GM12878 (cell line): Measurements from ENCODE around the gene FAM98C. TPM values are rescaled to one million over a fixed set of nuclear protein-coding genes. Genes with fewer than 3 reads are reported as not detected.

ENCODE experiments used
- BACH1 ChIP-seq: fragments of 450-650 bp; IDR thresholded peaks from 2 replicates; pipeline ENCODE4 v1.6.1; 2017; ENCODE audit warnings: mild to moderate bottlenecking, borderline replicate concordance
- BHLHE40 ChIP-seq, 2 experiments: fragments of 450-650 bp in 1 of 2; IDR thresholded peaks; 2 replicates each; pipeline ENCODE4 v1.6.1; 2011 to 2017; ENCODE audit warnings: low read depth in 2 of 2, borderline replicate concordance in 1 of 2, improper control_type of control experiment in 1 of 2, low read length in 1 of 2, mild to moderate bottlenecking in 1 of 2
- CBX5 ChIP-seq: sonication (generic); IDR thresholded peaks from 2 replicates; pipeline ENCODE4 v1.6.1; 2016; ENCODE audit warnings: low read depth, moderate library complexity, mild to moderate bottlenecking, inconsistent platforms
- EED ChIP-seq: sonication (generic); IDR thresholded peaks from 2 replicates; pipeline ENCODE4 v1.6.1; 2016; ENCODE audit warnings: antibody characterized with exemption, low read depth
- EP300 ChIP-seq, 2 experiments: fragments of 150-350 bp in 1 of 2; IDR thresholded peaks; 2 replicates each; pipeline ENCODE4 v1.6.1; 2011 to 2012; ENCODE audit warnings: low read depth in 2 of 2, low read length in 2 of 2, borderline replicate concordance in 1 of 2, improper control_type of control experiment in 1 of 2, inconsistent platforms in 1 of 2; ENCODE audit not compliant: control insufficient read depth in 1 of 2
- JUNB ChIP-seq: IDR thresholded peaks from 2 replicates; pipeline ENCODE4 v1.6.1; 2016; ENCODE audit warnings: antibody characterized with exemption, mild to moderate bottlenecking
- KDM1A ChIP-seq: fragments of 200-600 bp; sonication (generic); IDR thresholded peaks from 2 replicates; pipeline ENCODE4 v1.6.1; 2016; ENCODE audit warnings: borderline replicate concordance
- NBN ChIP-seq: fragments of 450-650 bp; IDR thresholded peaks from 2 replicates; pipeline ENCODE4 v1.6.1; 2016
- NR2F1 ChIP-seq: fragments of 450-650 bp; conservative IDR thresholded peaks from 2 replicates; pipeline ENCODE4 v1.6.1; 2017; ENCODE audit warnings: mild to moderate bottlenecking
- PML ChIP-seq: IDR thresholded peaks from 2 replicates; pipeline ENCODE4 v1.6.1; 2012; ENCODE audit warnings: low read length, inconsistent platforms
- RCOR1 ChIP-seq: conservative IDR thresholded peaks from 2 replicates; pipeline ENCODE4 v1.6.1; 2012; ENCODE audit warnings: low read depth, low read length, improper control_type of control experiment
- SIN3A ChIP-seq: IDR thresholded peaks from 2 replicates; pipeline ENCODE4 v1.6.1; 2012; ENCODE audit warnings: low read depth, low read length, improper control_type of control experiment
- SPI1 ChIP-seq: IDR thresholded peaks from 2 replicates; pipeline ENCODE4 v1.6.1; 2011; ENCODE audit warnings: low read depth, mild to moderate bottlenecking, low read length, moderate library complexity, borderline replicate concordance; ENCODE audit not compliant: insufficient read depth
- SRF ChIP-seq, 2 experiments: IDR thresholded peaks; 2 replicates each; pipeline ENCODE4 v1.6.1; 2011; ENCODE audit warnings: low read depth in 2 of 2, low read length in 2 of 2, mild to moderate bottlenecking in 1 of 2, moderate library complexity in 1 of 2
- ZNF217 ChIP-seq: fragments of 450-650 bp; IDR thresholded peaks from 2 replicates; pipeline ENCODE4 v1.6.1; 2017; ENCODE audit warnings: antibody characterized with exemption, mild to moderate bottlenecking
- ZNF384 ChIP-seq: IDR thresholded peaks from 2 replicates; pipeline ENCODE4 v1.6.1; 2012; ENCODE audit warnings: low read depth, mild to moderate bottlenecking, low read length, improper control_type of control experiment, borderline replicate concordance
- polyA plus RNA-seq, 11 experiments: library from polyadenylated mRNA; depleted of rRNA in 4 of 11; unstranded in 6 of 11; stranded (reverse) in 5 of 11; fragments of >200 nt; fragmentation: Nextera tagmentation in 4 of 11; fragmentation: Illumina TruSeq in 1 of 11; extraction: Ambion mirVana in 4 of 11; extraction: Trizol in 1 of 11; gene quantifications; 1 replicate in 1 of 11; 2 replicates in 10 of 11; pipeline versions ENCODE4 v1.2.1 to v1.2.3, GENCODE V29; 2011 to 2016; ENCODE audit warnings: inconsistent platforms in 2 of 11, missing spikeins in 2 of 11, low read depth in 1 of 11
- total RNA-seq, 4 experiments: library from RNA; depleted of rRNA in 3 of 4; stranded (reverse); fragments of >200 nt in 3 of 4; fragmentation: Illumina TruSeq in 1 of 4; extraction: Trizol in 1 of 4; gene quantifications; 2 replicates each; pipeline versions ENCODE4 v1.2.1 to v1.2.3, GENCODE V29; 2013 to 2021
- TF ChIP-seq, protein P1 (sequence below): fragments of 450-650 bp; IDR thresholded peaks from 2 replicates; pipeline ENCODE4 v1.6.1; 2017; ENCODE audit warnings: antibody characterized with exemption, mild to moderate bottlenecking, moderate library complexity
- TF ChIP-seq, protein P2 (sequence below): IDR thresholded peaks from 2 replicates; pipeline ENCODE4 v1.6.1; 2012; ENCODE audit warnings: low read depth, low read length, improper control_type of control experiment
- TF ChIP-seq, protein P3 (sequence below): fragments of 150-350 bp; IDR thresholded peaks from 2 replicates; pipeline ENCODE4 v1.6.1; 2016; ENCODE audit warnings: low read depth, low read length
- TF ChIP-seq, protein P4 (sequence below): fragments of 450-650 bp; formaldehyde crosslinking; IDR thresholded peaks from 2 replicates; pipeline ENCODE4 v1.5.0; 2022; ENCODE audit warnings: mild to moderate bottlenecking, missing genetic modification characterization

FAM98C gene
- total and polyA plus RNA-seq, 10 of the 15 experiments (the other 5 are each of a cell fraction or from before 2014, with no cell fraction given) = 1.4 to 17.2 (median 9.5) TPM

DNA sequence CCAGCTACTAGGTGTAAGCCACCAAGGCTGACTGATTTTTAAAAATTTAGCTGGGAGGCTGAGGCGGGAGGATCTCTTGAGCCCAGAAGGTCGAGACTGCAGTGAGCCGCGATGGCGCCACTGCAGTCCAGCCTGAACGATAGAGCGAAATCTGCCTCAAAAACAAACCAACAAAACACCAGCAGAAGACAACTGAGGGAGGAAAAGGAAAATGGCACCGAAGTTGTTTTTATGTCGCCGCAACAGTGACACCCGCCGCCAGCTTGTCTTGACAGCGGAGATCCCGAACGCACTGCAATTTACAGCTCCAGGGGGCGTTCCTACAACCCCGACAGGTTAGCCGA is 298 bp upstream of the FAM98C start (continued):
- TF ChIP-seq, protein P1, sequence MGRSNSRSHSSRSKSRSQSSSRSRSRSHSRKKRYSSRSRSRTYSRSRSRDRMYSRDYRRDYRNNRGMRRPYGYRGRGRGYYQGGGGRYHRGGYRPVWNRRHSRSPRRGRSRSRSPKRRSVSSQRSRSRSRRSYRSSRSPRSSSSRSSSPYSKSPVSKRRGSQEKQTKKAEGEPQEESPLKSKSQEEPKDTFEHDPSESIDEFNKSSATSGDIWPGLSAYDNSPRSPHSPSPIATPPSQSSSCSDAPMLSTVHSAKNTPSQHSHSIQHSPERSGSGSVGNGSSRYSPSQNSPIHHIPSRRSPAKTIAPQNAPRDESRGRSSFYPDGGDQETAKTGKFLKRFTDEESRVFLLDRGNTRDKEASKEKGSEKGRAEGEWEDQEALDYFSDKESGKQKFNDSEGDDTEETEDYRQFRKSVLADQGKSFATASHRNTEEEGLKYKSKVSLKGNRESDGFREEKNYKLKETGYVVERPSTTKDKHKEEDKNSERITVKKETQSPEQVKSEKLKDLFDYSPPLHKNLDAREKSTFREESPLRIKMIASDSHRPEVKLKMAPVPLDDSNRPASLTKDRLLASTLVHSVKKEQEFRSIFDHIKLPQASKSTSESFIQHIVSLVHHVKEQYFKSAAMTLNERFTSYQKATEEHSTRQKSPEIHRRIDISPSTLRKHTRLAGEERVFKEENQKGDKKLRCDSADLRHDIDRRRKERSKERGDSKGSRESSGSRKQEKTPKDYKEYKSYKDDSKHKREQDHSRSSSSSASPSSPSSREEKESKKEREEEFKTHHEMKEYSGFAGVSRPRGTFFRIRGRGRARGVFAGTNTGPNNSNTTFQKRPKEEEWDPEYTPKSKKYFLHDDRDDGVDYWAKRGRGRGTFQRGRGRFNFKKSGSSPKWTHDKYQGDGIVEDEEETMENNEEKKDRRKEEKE = no peak
- TF ChIP-seq, protein P2, sequence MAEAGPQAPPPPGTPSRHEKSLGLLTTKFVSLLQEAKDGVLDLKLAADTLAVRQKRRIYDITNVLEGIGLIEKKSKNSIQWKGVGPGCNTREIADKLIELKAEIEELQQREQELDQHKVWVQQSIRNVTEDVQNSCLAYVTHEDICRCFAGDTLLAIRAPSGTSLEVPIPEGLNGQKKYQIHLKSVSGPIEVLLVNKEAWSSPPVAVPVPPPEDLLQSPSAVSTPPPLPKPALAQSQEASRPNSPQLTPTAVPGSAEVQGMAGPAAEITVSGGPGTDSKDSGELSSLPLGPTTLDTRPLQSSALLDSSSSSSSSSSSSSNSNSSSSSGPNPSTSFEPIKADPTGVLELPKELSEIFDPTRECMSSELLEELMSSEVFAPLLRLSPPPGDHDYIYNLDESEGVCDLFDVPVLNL = no peak
- no peak for TF ChIP-seq ZNF217
- TF ChIP-seq EP300 (IDR thresholded peaks at IDR 0.05; ENCODE audit: borderline replicate concordance in 1 of 2, control insufficient read depth in 1 of 2, low read depth in 2 of 2, low read length in 2 of 2) = no peak
- TF ChIP-seq BHLHE40 (IDR thresholded peaks at IDR 0.05; ENCODE audit: borderline replicate concordance in 1 of 2, low read depth in 2 of 2, low read length in 1 of 2) = no peak
- no peak for TF ChIP-seq NR2F1
- TF ChIP-seq EED = no peak
- no peak for TF ChIP-seq SPI1
- no peak for TF ChIP-seq ZNF384
- no peak for TF ChIP-seq RCOR1
- TF ChIP-seq JUNB = no peak
- TF ChIP-seq NBN = no peak; the same call in 1 of the 2 replicates
- no peak for TF ChIP-seq CBX5
- 0 out of 2 replicates have a peak, but pooled peaks have one; percentile 29 for TF ChIP-seq BACH1
- no peak for TF ChIP-seq SRF (IDR thresholded peaks at IDR 0.05; ENCODE audit: low read depth in 2 of 2, low read length in 2 of 2)
- no peak for TF ChIP-seq KDM1A
- TF ChIP-seq PML = no peak
- TF ChIP-seq, protein P3, sequence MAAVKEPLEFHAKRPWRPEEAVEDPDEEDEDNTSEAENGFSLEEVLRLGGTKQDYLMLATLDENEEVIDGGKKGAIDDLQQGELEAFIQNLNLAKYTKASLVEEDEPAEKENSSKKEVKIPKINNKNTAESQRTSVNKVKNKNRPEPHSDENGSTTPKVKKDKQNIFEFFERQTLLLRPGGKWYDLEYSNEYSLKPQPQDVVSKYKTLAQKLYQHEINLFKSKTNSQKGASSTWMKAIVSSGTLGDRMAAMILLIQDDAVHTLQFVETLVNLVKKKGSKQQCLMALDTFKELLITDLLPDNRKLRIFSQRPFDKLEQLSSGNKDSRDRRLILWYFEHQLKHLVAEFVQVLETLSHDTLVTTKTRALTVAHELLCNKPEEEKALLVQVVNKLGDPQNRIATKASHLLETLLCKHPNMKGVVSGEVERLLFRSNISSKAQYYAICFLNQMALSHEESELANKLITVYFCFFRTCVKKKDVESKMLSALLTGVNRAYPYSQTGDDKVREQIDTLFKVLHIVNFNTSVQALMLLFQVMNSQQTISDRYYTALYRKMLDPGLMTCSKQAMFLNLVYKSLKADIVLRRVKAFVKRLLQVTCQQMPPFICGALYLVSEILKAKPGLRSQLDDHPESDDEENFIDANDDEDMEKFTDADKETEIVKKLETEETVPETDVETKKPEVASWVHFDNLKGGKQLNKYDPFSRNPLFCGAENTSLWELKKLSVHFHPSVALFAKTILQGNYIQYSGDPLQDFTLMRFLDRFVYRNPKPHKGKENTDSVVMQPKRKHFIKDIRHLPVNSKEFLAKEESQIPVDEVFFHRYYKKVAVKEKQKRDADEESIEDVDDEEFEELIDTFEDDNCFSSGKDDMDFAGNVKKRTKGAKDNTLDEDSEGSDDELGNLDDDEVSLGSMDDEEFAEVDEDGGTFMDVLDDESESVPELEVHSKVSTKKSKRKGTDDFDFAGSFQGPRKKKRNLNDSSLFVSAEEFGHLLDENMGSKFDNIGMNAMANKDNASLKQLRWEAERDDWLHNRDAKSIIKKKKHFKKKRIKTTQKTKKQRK = no peak
- TF ChIP-seq, protein P4, sequence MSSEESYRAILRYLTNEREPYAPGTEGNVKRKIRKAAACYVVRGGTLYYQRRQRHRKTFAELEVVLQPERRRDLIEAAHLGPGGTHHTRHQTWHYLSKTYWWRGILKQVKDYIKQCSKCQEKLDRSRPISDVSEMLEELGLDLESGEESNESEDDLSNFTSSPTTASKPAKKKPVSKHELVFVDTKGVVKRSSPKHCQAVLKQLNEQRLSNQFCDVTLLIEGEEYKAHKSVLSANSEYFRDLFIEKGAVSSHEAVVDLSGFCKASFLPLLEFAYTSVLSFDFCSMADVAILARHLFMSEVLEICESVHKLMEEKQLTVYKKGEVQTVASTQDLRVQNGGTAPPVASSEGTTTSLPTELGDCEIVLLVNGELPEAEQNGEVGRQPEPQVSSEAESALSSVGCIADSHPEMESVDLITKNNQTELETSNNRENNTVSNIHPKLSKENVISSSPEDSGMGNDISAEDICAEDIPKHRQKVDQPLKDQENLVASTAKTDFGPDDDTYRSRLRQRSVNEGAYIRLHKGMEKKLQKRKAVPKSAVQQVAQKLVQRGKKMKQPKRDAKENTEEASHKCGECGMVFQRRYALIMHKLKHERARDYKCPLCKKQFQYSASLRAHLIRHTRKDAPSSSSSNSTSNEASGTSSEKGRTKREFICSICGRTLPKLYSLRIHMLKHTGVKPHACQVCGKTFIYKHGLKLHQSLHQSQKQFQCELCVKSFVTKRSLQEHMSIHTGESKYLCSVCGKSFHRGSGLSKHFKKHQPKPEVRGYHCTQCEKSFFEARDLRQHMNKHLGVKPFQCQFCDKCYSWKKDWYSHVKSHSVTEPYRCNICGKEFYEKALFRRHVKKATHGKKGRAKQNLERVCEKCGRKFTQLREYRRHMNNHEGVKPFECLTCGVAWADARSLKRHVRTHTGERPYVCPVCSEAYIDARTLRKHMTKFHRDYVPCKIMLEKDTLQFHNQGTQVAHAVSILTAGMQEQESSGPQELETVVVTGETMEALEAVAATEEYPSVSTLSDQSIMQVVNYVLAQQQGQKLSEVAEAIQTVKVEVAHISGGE (CRISPR knock-in tag) = no peak
- TF ChIP-seq SIN3A = no peak
